Calu3 (cell line): ENCODE measurements around the gene RET. TPM values are rescaled to one million over a fixed set of nuclear protein-coding genes. Genes with fewer than 3 reads are reported as not detected.
A peak's percentile ranks its signal among the peaks of the same experiment; 100 is the strongest.

Experiments
- BruUV-seq: library from RNA; stranded (reverse); fragments of 400-500 nt; replicated peaks from 2 replicates; lab custom pipeline; 2021; lab: Mats Ljungman, UMichigan
- CTCF ChIA-PET: fragments of 300-600 bp; sonication (Branson Sonifier 250); formaldehyde crosslinking; loops from one replicate; lab custom pipeline; 2022; ENCODE audit warnings: antibody characterized with exemption; lab: Charles Lee
- DNase-seq: peaks from one replicate; pipeline ENCODE4 v3.0.0; 2022
- H3K27ac Mint-ChIP-seq: one replicate; pipeline ENCODE4 v1.8.0; 2022; ENCODE audit warnings: mixed read lengths; ENCODE audit not compliant: unreplicated experiment
- H3K27me3 Mint-ChIP-seq: one replicate; pipeline ENCODE4 v1.8.0; 2022; ENCODE audit warnings: mixed read lengths; ENCODE audit not compliant: unreplicated experiment
- H3K36me3 Mint-ChIP-seq: one replicate; pipeline ENCODE4 v1.8.0; 2022; ENCODE audit warnings: mild to moderate bottlenecking, moderate library complexity, mixed read lengths; ENCODE audit not compliant: insufficient read depth, unreplicated experiment
- H3K4me1 Mint-ChIP-seq: one replicate; pipeline ENCODE4 v1.8.0; 2022; ENCODE audit warnings: mild to moderate bottlenecking, low read depth, mixed read lengths; ENCODE audit not compliant: unreplicated experiment
- H3K4me3 Mint-ChIP-seq: one replicate; pipeline ENCODE4 v1.8.0; 2022; ENCODE audit warnings: mild to moderate bottlenecking, low read depth, moderate library complexity, mixed read lengths; ENCODE audit not compliant: unreplicated experiment
- H3K9me3 Mint-ChIP-seq: one replicate; pipeline ENCODE4 v1.8.0; 2022; ENCODE audit warnings: low read depth, mixed read lengths; ENCODE audit not compliant: unreplicated experiment
- intact Hi-C: fragments of 100-400 bp; cut with micrococcal nuclease; formaldehyde crosslinking; loops from one replicate; pipeline ENCODE4 v1.10.0; 2022; ENCODE audit not compliant: unreplicated experiment
- total RNA-seq: library from RNA; stranded (reverse); gene quantifications from 2 replicates; pipeline ENCODE4 v1.2.3, GENCODE V29; 2022
- TF ChIP-seq, protein P1 (sequence below): fragments of 200-600 bp; IDR thresholded peaks from one replicate; pipeline ENCODE4 v1.8.0; 2022; ENCODE audit warnings: antibody characterized with exemption; ENCODE audit not compliant: unreplicated experiment

The RET gene
- total RNA-seq, 1 experiment from 2014 or later: not detected

DNA sequence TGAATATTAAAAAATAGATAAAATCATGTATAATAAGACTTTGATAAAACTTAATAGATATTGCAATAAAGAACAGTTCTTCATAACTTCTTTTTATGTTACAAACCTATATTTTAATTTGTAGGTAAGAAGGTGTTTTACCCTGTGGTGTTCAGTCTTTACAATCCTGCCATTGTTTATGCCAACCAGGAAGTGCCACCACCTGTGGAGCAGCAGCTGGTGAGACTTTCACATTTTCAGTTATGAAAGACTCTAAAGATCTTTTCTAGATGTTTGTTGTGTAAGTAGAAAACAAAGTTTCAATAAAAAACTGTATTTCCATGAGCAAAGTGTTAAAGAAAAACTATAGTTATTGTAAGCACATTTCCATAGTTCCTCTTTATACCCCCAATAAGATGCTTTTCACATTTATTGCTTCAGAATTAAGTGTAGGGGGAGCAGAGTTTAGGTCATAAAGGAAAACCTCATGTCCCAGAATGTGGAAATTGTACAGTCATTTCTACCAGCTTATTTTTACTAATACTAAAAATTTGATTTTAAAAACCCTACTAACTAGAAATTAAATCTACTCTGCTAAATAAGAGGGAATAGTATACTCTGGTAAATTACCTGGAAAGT, 90.1 kb downstream of the RET start:
- CTCF ChIA-PET: no interaction called here
- intact Hi-C loops: no loop called here
- peak; percentile 21 for DNase-seq
- H3K27ac Mint-ChIP-seq: peak overlapping the region; percentile 31
- no peak overlapping the region for H3K4me3 Mint-ChIP-seq
- BruUV-seq: no TSS peak
- peaks cover 8% of the 10 kb centered on the region for H3K4me1 Mint-ChIP-seq
- TF ChIP-seq, protein P1, sequence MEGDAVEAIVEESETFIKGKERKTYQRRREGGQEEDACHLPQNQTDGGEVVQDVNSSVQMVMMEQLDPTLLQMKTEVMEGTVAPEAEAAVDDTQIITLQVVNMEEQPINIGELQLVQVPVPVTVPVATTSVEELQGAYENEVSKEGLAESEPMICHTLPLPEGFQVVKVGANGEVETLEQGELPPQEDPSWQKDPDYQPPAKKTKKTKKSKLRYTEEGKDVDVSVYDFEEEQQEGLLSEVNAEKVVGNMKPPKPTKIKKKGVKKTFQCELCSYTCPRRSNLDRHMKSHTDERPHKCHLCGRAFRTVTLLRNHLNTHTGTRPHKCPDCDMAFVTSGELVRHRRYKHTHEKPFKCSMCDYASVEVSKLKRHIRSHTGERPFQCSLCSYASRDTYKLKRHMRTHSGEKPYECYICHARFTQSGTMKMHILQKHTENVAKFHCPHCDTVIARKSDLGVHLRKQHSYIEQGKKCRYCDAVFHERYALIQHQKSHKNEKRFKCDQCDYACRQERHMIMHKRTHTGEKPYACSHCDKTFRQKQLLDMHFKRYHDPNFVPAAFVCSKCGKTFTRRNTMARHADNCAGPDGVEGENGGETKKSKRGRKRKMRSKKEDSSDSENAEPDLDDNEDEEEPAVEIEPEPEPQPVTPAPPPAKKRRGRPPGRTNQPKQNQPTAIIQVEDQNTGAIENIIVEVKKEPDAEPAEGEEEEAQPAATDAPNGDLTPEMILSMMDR: no peak
- H3K36me3 Mint-ChIP-seq: no peaks in the 10 kb centered on the region
- H3K9me3 Mint-ChIP-seq: no peaks in the 10 kb centered on the region
- H3K27me3 Mint-ChIP-seq: no peaks in the 10 kb centered on the region

- no peak overlapping the region for H3K27ac Mint-ChIP-seq
- CTCF ChIA-PET: no interaction called here
Observed at GRCh38 chr10:43167498-43167889, 90.6 kb downstream of the RET start.

GRCh38 chr10:43170491-43170890, 93.6 kb downstream of the RET start:
- intact Hi-C loops: no loop called here
- TF ChIP-seq, protein P1: no peak
- no peaks in the 10 kb centered on the region for H3K27me3 Mint-ChIP-seq
- peaks cover 17% of the 10 kb centered on the region for H3K4me1 Mint-ChIP-seq
- no peak overlapping the region for H3K4me3 Mint-ChIP-seq
- no peaks in the 10 kb centered on the region for H3K9me3 Mint-ChIP-seq
- H3K36me3 Mint-ChIP-seq: no peaks in the 10 kb centered on the region
- no TSS peak for BruUV-seq
- peak overlapping the region; percentile 4 for H3K27ac Mint-ChIP-seq
- no peak for DNase-seq
- CTCF ChIA-PET: interaction anchor here (1.2 kb wide), 1 partner anchor 31 kb away, joined by 6 read pairs; no protein-coding TSS in a partner anchor

More at GRCh38 chr10:43167498-43167889, 90.6 kb downstream of the RET start:
- Mint-ChIP-seq H3K27me3 (no peaks in the 10 kb centered on the region), H3K4me3 (no peak overlapping the region), H3K9me3 (no peaks in the 10 kb centered on the region), H3K36me3 (no peaks in the 10 kb centered on the region), H3K4me1 (peaks cover 8% of the 10 kb centered on the region)
- BruUV-seq: no TSS peak
- no peak for DNase-seq
- intact Hi-C loops: no loop called here
- TF ChIP-seq, protein P1: no peak

- Mint-ChIP-seq H3K4me1 (peaks cover 9% of the 10 kb centered on the region), H3K27ac (no peak overlapping the region), H3K4me3 (no peak overlapping the region), H3K36me3 (no peaks in the 10 kb centered on the region), H3K9me3 (no peaks in the 10 kb centered on the region), H3K27me3 (no peaks in the 10 kb centered on the region)
- CTCF ChIA-PET: no interaction called here
- DNase-seq: no peak
- TF ChIP-seq, protein P1: no peak
- intact Hi-C loops: no loop called here
- no TSS peak for BruUV-seq
Observed at GRCh38 chr10:43172645-43173044, 95.8 kb downstream of the RET start.
